GM12865 (cell line): ENCODE measurements around the gene TBC1D32.
"Not testable (repeated sequence)": the region's sequence is repeated elsewhere in the genome, so short reads cannot be mapped to it uniquely, and the experiment has no call there.

Source experiments
- DNase-seq: peaks from one replicate; pipeline ENCODE4 v3.0.0; 2010; ENCODE audit warnings: low read depth
- H3K4me3 ChIP-seq: 2 replicates; pipeline ENCODE4 v1.5.1; 2011; ENCODE audit warnings: mild to moderate bottlenecking, low read depth, low read length, control low read depth
- TF ChIP-seq, protein P1 (sequence below): IDR thresholded peaks from 2 replicates; pipeline ENCODE4 v1.5.1; 2011; ENCODE audit warnings: low read length, control low read depth, low read depth, inconsistent platforms; ENCODE audit not compliant: insufficient read depth; ENCODE audit errors: missing control alignments

TBC1D32 gene

DNA sequence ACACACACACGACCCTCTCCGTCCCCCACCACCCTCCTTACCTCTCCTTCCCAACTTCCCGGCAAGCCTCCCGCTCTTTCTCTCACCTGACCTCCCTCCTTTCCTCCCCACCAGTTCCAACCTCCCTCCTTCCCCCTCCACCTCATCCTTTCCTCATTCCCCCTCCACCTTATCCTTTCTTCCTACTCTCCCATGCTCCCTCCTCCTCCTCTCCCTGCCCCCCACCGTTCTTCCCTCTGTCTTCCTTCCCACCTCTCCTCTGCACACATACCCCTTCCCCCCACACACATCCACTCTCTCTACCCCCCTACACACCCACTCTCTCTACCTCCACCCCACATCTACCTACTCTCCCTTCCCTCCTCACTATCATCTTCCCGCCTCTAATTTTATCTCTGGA is 144.2 kb downstream of the TBC1D32 start:
- TF ChIP-seq, protein P1, sequence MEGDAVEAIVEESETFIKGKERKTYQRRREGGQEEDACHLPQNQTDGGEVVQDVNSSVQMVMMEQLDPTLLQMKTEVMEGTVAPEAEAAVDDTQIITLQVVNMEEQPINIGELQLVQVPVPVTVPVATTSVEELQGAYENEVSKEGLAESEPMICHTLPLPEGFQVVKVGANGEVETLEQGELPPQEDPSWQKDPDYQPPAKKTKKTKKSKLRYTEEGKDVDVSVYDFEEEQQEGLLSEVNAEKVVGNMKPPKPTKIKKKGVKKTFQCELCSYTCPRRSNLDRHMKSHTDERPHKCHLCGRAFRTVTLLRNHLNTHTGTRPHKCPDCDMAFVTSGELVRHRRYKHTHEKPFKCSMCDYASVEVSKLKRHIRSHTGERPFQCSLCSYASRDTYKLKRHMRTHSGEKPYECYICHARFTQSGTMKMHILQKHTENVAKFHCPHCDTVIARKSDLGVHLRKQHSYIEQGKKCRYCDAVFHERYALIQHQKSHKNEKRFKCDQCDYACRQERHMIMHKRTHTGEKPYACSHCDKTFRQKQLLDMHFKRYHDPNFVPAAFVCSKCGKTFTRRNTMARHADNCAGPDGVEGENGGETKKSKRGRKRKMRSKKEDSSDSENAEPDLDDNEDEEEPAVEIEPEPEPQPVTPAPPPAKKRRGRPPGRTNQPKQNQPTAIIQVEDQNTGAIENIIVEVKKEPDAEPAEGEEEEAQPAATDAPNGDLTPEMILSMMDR, result no peak
- DNase-seq, result no peak
- H3K4me3 ChIP-seq, result no peak overlapping the region

DNA sequence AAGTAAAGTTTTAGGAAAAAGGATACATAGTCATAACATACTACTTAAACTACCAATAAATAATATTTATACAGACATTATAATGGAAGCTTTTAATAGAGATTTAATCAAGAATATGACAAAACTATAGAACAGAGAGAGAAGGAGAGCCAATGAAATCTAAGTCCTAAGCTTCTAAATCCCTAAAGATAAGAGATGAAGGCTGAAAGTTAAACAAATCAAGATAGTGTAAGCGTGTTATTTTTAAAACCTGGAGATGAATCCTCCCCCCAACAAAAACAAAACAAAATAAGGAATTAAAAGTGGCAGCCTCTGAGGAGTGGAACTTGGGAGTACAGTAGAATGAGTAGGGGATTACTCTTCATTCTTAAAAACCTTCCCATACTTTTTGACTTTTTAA is 145.9 kb downstream of the TBC1D32 start:
- no peak overlapping the region for H3K4me3 ChIP-seq
- TF ChIP-seq, protein P1, result no peak
- DNase-seq, result no peak

DNA sequence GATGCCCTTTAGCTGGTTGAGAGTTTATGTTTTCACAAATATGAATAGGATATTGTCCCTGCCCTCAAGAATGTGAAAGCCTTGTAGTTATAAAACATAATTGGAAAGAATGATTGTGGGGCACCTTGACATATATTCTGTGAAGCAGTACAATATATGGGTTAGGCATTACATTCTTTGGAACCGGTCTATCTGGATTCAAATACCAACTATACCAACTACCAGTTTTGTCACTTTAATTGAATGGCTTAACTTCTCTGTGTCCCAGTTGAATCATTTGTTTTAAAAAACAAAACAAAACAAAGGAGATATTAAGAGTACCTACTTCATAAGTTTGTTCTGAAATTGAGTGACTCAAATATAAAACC is 146.5 kb downstream of the TBC1D32 start:
- DNase-seq, result no peak
- TF ChIP-seq, protein P1, result no peak
- no peak overlapping the region for H3K4me3 ChIP-seq

DNA sequence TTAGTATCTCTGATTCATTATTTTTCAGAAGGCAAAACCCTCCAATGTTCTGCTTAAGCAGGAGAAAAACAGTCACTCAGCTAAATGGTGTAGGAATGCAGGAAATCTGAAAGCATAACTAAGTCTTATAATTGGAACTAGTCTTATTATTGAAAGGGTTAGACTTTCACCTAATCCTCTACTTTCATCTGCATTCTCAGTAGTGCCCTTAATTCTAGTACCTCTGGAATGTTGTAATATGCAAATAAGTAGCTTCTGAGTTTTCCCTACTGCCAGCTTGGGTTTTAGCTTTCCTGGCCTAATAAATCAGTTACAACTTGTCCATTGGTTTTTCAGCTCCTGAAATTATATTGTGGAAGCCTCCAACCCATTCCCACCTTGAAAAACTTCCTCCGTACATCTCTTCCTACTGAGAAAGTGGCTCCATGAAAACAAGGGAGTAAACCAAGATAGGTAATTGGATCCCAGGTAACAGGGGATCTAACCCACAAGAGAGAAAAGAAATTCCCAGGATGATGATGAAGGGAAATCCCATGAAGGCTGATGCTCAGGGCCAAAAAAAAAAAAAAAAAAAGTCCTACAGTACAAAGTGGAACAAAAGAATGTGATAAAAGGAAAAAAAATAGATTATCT is 147.0 kb downstream of the TBC1D32 start:
- TF ChIP-seq, protein P1, result no peak
- DNase-seq, result no peak
- H3K4me3 ChIP-seq, result no peak overlapping the region

DNA sequence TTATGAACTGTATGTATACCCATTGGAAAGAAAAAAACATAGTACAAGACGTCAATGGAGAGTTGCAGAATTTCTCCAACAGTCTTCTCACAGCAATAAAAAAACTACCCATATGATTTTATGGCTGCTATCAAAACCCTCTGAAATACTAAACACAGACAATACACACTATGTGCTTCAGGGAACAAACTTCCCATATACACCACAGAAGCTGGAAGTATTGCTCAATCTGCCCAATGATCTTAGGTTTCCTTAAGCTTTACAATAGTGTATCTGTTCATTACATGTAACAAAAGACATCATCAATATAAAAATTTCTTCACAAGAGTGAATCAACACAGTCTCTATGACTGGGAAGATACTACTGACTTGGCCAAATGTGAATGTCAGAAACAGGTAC is 150.5 kb downstream of the TBC1D32 start:
- DNase-seq, result no peak
- H3K4me3 ChIP-seq, result no peak overlapping the region
- TF ChIP-seq, protein P1, result no peak

DNA sequence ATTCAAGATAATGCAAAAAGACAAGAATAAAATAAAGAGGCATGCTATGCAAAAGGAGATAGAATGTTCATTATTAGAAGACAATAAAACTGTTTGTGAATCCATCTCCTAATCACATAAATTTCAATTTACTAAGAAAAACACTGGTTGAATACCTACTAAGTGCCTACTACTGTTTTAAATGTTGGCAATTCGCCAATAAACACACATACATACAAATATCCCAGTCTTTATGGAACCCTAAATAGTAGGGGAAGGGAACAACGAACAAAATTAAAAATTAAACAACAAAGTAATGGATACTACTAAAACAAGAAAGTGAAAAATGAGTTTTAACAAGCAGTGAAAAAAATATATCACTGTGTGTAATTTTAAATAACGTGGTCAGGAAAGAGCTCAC is 158.5 kb downstream of the TBC1D32 start:
- TF ChIP-seq, protein P1, result no peak
- no peak for DNase-seq
- no peak overlapping the region for H3K4me3 ChIP-seq

DNA sequence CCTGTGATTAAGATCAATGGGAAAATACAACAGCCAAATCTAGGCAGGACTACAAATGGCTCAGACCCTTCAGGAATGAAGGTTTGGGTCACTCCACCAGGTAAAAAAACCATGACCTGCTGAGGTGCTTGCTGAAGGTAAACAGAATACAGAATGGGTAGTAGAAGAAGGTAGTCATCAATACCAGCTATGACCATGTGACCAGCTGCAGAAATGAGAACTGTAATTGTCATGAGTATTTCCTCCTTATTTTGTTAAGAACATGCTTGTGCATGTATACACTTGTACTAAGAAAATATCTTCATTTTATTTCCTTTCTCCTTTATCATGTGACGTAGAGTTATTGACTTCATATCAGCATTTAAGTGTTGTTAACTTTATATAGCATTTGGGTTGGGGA is 161.8 kb downstream of the TBC1D32 start:
- DNase-seq, H3K4me3 ChIP-seq: not testable (repeated sequence)
